ENCODE results near the gene ZNF777. TPM values are rescaled to one million over a fixed set of nuclear protein-coding genes. Genes with fewer than 3 reads are reported as not detected.

The ZNF777 gene
- total and polyA plus RNA-seq, 2 of the 4 experiments (the other 2 are of a cell fraction), result 3.2 to 6.5 TPM

- Histone ChIP-seq H3K27me3 (ENCODE audit: control insufficient read depth, insufficient read depth, low read length) (no peaks in the 10 kb centered on the region), H3K9me3 (ENCODE audit: control insufficient read depth, insufficient read depth, low read length) (no peaks in the 10 kb centered on the region), H3K9ac (ENCODE audit: low read depth, low read length) (no peak overlapping the region), H3K56ac (ENCODE audit: extremely low read depth, insufficient read depth, low read length) (no peak overlapping the region), H2BK120ac (ENCODE audit: low read depth, low read length) (no peak overlapping the region), H4K5ac (ENCODE audit: low read depth, low read length) (no peak overlapping the region), H3K23ac (ENCODE audit: low read depth, low read length) (no peak overlapping the region), H2AFZ (replicated peaks; ENCODE audit: low read length, poor library complexity) (no peak overlapping the region), H3K79me1 (ENCODE audit: low read depth in 1 of 2, low read length in 2 of 2) (peaks cover 0 to 12% of the 10 kb centered on the region in 2 experiments; a peak in 2 of 4 replicates), H3K18ac (ENCODE audit: low read depth, low read length) (no peak overlapping the region), H3K4ac (ENCODE audit: low read depth, low read length) (no peak overlapping the region), H2BK5ac (ENCODE audit: low read depth, low read length, poor library complexity, severe bottlenecking) (no peak overlapping the region), H2AK9ac (replicated peaks; ENCODE audit: low read depth, low read length, poor library complexity) (no peak overlapping the region), H2BK15ac (ENCODE audit: low read depth, low read length) (no peak overlapping the region), H2AK5ac (ENCODE audit: low read depth, low read length) (no peak overlapping the region), H3K14ac (replicated peaks; ENCODE audit: low read depth, low read length) (no peak overlapping the region), H3K27ac (ENCODE audit: insufficient read depth, low read length) (no peak overlapping the region), H3K4me2 (ENCODE audit: low read depth, low read length) (no peak overlapping the region), H3K4me3 (ENCODE audit: insufficient read depth, low read depth, low read length) (no peak overlapping the region), H4K20me1 (ENCODE audit: insufficient read depth, low read length) (no peaks in the 10 kb centered on the region), H4K91ac (ENCODE audit: insufficient read depth, low read depth, low read length) (no peak overlapping the region), H3K9me1 (ENCODE audit: insufficient read depth, low read length) (peaks cover 4% of the 10 kb centered on the region), H4K8ac (ENCODE audit: low read depth in 2 of 2, low read length in 2 of 2) (no peak overlapping the region), H3K4me1 (ENCODE audit: control insufficient read depth, insufficient read depth, low read length) (no peaks in the 10 kb centered on the region), H2BK20ac (ENCODE audit: low read depth, low read length) (no peak overlapping the region), H3K36me3 (ENCODE audit: control insufficient read depth, insufficient read depth, low read length) (peaks cover 40% of the 10 kb centered on the region)
- in situ Hi-C loops (cut with MboI; ENCODE audit: low sequenced_read_pairs), result no loop called here
- dilution Hi-C loops (cut with HindIII; ENCODE audit: low sequenced_read_pairs, unreplicated experiment), result no loop called here
- intact Hi-C loops (cut with micrococcal nuclease), result no loop called here
- ATAC-seq (ENCODE audit: low read depth) (no peak), DNase-seq (no peak)
- ChIA-PET POLR2A (ENCODE audit: unreplicated experiment) (no interaction called here), CTCF (interaction anchor here (0.5 kb wide), 1 partner anchor 38 kb away, joined by 4 read pairs; no protein-coding TSS in a partner anchor)
- no CpG with 5 or more reads among the region's 6 CpGs for WGBS, 2 experiments (ENCODE audit: extremely low coverage in 2 of 2, insufficient read length in 1 of 2)
- TF ChIP-seq MAZ (IDR thresholded peaks at IDR 0.05; ENCODE audit: borderline replicate concordance, low read depth, low read length) (no peak), RAD21 (IDR thresholded peaks at IDR 0.05; ENCODE audit: low read length) (no peak), SMC3 (IDR thresholded peaks at IDR 0.05; ENCODE audit: low read depth, low read length) (no peak), POLR2A (IDR thresholded peaks at IDR 0.05; ENCODE audit: low read depth, low read length) (no peak), RFX5 (IDR thresholded peaks at IDR 0.05; ENCODE audit: low read depth, low read length) (no peak), BHLHE40 (IDR thresholded peaks at IDR 0.05; ENCODE audit: low read depth, low read length) (no peak)
- no TSS peak for BruUV-seq (replicated peaks)
Observed at GRCh38 chr7:149444287-149444686, 16.6 kb downstream of the ZNF777 start.

All from IMR-90 (cell line).